NB4 (cell line): ENCODE measurements around the gene TPRA1.

ENCODE experiments used
- MYC ChIP-seq: IDR thresholded peaks from 2 replicates; pipeline ENCODE4 v1.6.1; 2011; ENCODE audit warnings: low read depth, low read length
- POLR2A ChIP-seq: IDR thresholded peaks from 2 replicates; pipeline ENCODE4 v1.6.1; 2011; ENCODE audit warnings: mild to moderate bottlenecking; ENCODE audit not compliant: insufficient read length; ENCODE audit errors: extremely low read depth

- TF ChIP-seq POLR2A (no peak), MYC (no peak)
These were observed 41.7 kb upstream of the TPRA1 start for GRCh38 chr3:127632035-127632820.
